ENCODE results near the gene GABARAPL2. TPM values are rescaled to one million over a fixed set of nuclear protein-coding genes. Genes with fewer than 3 reads are reported as not detected.

GABARAPL2 gene
- total and polyA plus RNA-seq, 2 experiments from 2014 or later: 47.8 to 130 TPM

GRCh38 chr16:75606507-75606906 lies 40.3 kb downstream of the GABARAPL2 start:
- H4K20me1 ChIP-seq (replicated peaks; ENCODE audit: insufficient read depth): no peaks in the 10 kb centered on the region; the same call in none of the 2 replicates
- no peak overlapping the region for H2AFZ ChIP-seq
- no peak overlapping the region for H3K27ac ChIP-seq (ENCODE audit: low read depth)
- H3K4me1 ChIP-seq (ENCODE audit: insufficient read depth): no peaks in the 10 kb centered on the region
- H3K79me2 ChIP-seq (replicated peaks; ENCODE audit: insufficient read depth): no peaks in the 10 kb centered on the region
- Mint-ChIP-seq H3K27me3 (ENCODE audit: insufficient read depth, low read depth, poor library complexity) (no peaks in the 10 kb centered on the region), H3K27ac (no peak overlapping the region), H3K9me3 (peaks cover 8% of the 10 kb centered on the region), H3K36me3 (ENCODE audit: low read depth) (peaks cover 56% of the 10 kb centered on the region), H3K4me3 (no peak overlapping the region), H3K4me1 (no peaks in the 10 kb centered on the region)
- ATAC-seq: no peak
- H3K9me2 ChIP-seq (ENCODE audit: insufficient read depth): no peaks in the 10 kb centered on the region
- H3K27me3 ChIP-seq (ENCODE audit: insufficient read depth): no peaks in the 10 kb centered on the region
- no peak for DNase-seq (ENCODE audit: low spot score)
- no peak overlapping the region for H3K4me3 ChIP-seq
- H3F3A ChIP-seq (replicated peaks; ENCODE audit: low read depth): no peaks in the 10 kb centered on the region
- H3K36me3 ChIP-seq (ENCODE audit: insufficient read depth): peaks cover 52% of the 10 kb centered on the region
- TF ChIP-seq JUNB (IDR thresholded peaks at IDR 0.05; ENCODE audit: unreplicated experiment) (no peak), ZNF331 (CRISPR knock-in tag; IDR thresholded peaks at IDR 0.05; ENCODE audit: low read depth) (no peak), CREB1 (CRISPR knock-in tag; IDR thresholded peaks at IDR 0.05; ENCODE audit: low read depth) (no peak), EZH2phosphoT487 (IDR thresholded peaks at IDR 0.05; ENCODE audit: unreplicated experiment) (no peak), POLR2AphosphoS5 (IDR thresholded peaks at IDR 0.05; ENCODE audit: low read depth) (no peak), EZH2 (IDR thresholded peaks at IDR 0.05; ENCODE audit: low read depth, unreplicated experiment) (no peak), NANOG (IDR thresholded peaks at IDR 0.05; ENCODE audit: borderline replicate concordance) (no peak), STAT1 (IDR thresholded peaks at IDR 0.05; ENCODE audit: unreplicated experiment) (no peak), ZNF114 (CRISPR knock-in tag; IDR thresholded peaks at IDR 0.05) (no peak)
- TF ChIP-seq, protein P1, sequence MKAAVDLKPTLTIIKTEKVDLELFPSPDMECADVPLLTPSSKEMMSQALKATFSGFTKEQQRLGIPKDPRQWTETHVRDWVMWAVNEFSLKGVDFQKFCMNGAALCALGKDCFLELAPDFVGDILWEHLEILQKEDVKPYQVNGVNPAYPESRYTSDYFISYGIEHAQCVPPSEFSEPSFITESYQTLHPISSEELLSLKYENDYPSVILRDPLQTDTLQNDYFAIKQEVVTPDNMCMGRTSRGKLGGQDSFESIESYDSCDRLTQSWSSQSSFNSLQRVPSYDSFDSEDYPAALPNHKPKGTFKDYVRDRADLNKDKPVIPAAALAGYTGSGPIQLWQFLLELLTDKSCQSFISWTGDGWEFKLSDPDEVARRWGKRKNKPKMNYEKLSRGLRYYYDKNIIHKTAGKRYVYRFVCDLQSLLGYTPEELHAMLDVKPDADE (IDR thresholded peaks at IDR 0.05): no peak
- TF ChIP-seq, protein P2, sequence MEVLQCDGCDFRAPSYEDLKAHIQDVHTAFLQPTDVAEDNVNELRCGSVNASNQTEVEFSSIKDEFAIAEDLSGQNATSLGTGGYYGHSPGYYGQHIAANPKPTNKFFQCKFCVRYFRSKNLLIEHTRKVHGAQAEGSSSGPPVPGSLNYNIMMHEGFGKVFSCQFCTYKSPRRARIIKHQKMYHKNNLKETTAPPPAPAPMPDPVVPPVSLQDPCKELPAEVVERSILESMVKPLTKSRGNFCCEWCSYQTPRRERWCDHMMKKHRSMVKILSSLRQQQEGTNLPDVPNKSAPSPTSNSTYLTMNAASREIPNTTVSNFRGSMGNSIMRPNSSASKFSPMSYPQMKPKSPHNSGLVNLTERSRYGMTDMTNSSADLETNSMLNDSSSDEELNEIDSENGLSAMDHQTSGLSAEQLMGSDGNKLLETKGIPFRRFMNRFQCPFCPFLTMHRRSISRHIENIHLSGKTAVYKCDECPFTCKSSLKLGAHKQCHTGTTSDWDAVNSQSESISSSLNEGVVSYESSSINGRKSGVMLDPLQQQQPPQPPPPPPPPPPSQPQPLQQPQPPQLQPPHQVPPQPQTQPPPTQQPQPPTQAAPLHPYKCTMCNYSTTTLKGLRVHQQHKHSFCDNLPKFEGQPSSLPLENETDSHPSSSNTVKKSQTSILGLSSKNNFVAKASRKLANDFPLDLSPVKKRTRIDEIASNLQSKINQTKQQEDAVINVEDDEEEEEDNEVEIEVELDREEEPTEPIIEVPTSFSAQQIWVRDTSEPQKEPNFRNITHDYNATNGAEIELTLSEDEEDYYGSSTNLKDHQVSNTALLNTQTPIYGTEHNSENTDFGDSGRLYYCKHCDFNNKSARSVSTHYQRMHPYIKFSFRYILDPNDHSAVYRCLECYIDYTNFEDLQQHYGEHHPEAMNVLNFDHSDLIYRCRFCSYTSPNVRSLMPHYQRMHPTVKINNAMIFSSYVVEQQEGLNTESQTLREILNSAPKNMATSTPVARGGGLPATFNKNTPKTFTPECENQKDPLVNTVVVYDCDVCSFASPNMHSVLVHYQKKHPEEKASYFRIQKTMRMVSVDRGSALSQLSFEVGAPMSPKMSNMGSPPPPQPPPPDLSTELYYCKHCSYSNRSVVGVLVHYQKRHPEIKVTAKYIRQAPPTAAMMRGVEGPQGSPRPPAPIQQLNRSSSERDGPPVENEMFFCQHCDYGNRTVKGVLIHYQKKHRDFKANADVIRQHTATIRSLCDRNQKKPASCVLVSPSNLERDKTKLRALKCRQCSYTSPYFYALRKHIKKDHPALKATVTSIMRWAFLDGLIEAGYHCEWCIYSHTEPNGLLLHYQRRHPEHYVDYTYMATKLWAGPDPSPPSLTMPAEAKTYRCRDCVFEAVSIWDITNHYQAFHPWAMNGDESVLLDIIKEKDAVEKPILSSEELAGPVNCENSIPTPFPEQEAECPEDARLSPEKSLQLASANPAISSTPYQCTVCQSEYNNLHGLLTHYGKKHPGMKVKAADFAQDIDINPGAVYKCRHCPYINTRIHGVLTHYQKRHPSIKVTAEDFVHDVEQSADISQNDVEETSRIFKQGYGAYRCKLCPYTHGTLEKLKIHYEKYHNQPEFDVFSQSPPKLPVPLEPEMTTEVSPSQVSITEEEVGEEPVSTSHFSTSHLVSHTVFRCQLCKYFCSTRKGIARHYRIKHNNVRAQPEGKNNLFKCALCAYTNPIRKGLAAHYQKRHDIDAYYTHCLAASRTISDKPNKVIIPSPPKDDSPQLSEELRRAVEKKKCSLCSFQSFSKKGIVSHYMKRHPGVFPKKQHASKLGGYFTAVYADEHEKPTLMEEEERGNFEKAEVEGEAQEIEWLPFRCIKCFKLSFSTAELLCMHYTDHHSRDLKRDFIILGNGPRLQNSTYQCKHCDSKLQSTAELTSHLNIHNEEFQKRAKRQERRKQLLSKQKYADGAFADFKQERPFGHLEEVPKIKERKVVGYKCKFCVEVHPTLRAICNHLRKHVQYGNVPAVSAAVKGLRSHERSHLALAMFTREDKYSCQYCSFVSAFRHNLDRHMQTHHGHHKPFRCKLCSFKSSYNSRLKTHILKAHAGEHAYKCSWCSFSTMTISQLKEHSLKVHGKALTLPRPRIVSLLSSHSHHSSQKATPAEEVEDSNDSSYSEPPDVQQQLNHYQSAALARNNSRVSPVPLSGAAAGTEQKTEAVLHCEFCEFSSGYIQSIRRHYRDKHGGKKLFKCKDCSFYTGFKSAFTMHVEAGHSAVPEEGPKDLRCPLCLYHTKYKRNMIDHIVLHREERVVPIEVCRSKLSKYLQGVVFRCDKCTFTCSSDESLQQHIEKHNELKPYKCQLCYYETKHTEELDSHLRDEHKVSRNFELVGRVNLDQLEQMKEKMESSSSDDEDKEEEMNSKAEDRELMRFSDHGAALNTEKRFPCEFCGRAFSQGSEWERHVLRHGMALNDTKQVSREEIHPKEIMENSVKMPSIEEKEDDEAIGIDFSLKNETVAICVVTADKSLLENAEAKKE (CRISPR knock-in tag; IDR thresholded peaks at IDR 0.05): no peak
- TF ChIP-seq, protein P3, sequence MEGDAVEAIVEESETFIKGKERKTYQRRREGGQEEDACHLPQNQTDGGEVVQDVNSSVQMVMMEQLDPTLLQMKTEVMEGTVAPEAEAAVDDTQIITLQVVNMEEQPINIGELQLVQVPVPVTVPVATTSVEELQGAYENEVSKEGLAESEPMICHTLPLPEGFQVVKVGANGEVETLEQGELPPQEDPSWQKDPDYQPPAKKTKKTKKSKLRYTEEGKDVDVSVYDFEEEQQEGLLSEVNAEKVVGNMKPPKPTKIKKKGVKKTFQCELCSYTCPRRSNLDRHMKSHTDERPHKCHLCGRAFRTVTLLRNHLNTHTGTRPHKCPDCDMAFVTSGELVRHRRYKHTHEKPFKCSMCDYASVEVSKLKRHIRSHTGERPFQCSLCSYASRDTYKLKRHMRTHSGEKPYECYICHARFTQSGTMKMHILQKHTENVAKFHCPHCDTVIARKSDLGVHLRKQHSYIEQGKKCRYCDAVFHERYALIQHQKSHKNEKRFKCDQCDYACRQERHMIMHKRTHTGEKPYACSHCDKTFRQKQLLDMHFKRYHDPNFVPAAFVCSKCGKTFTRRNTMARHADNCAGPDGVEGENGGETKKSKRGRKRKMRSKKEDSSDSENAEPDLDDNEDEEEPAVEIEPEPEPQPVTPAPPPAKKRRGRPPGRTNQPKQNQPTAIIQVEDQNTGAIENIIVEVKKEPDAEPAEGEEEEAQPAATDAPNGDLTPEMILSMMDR (conservative IDR thresholded peaks at IDR 0.05; ENCODE audit: low read depth in 2 of 2): no peak
- TF ChIP-seq, protein P4, sequence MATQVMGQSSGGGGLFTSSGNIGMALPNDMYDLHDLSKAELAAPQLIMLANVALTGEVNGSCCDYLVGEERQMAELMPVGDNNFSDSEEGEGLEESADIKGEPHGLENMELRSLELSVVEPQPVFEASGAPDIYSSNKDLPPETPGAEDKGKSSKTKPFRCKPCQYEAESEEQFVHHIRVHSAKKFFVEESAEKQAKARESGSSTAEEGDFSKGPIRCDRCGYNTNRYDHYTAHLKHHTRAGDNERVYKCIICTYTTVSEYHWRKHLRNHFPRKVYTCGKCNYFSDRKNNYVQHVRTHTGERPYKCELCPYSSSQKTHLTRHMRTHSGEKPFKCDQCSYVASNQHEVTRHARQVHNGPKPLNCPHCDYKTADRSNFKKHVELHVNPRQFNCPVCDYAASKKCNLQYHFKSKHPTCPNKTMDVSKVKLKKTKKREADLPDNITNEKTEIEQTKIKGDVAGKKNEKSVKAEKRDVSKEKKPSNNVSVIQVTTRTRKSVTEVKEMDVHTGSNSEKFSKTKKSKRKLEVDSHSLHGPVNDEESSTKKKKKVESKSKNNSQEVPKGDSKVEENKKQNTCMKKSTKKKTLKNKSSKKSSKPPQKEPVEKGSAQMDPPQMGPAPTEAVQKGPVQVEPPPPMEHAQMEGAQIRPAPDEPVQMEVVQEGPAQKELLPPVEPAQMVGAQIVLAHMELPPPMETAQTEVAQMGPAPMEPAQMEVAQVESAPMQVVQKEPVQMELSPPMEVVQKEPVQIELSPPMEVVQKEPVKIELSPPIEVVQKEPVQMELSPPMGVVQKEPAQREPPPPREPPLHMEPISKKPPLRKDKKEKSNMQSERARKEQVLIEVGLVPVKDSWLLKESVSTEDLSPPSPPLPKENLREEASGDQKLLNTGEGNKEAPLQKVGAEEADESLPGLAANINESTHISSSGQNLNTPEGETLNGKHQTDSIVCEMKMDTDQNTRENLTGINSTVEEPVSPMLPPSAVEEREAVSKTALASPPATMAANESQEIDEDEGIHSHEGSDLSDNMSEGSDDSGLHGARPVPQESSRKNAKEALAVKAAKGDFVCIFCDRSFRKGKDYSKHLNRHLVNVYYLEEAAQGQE (IDR thresholded peaks at IDR 0.05; ENCODE audit: unreplicated experiment): no peak
- no peak overlapping the region for H3K4me2 ChIP-seq
